DLD1 (cell line): ENCODE data around the gene FZR1.
"Not testable (repeated sequence)": the region's sequence is repeated elsewhere in the genome, so short reads cannot be mapped to it uniquely, and the experiment has no call there.

Experiments
- in situ Hi-C: cut with HindIII; loops from 2 replicates; pipeline ENCODE4 v1.10.0; 2017; ENCODE audit warnings: low sequenced_read_pairs

FZR1 gene

GRCh38 chr19:3528080-3528479, 22.0 kb downstream of the FZR1 start:
- in situ Hi-C loops = no loop called here

GRCh38 chr19:3528539-3529211, 22.6 kb downstream of the FZR1 start:
- in situ Hi-C loops = no loop called here

- in situ Hi-C loops = not testable (repeated sequence)
These were observed 23.2 kb downstream of the FZR1 start for GRCh38 chr19:3529299-3529698.

GRCh38 chr19:3530389-3530788, 24.3 kb downstream of the FZR1 start:
- in situ Hi-C loops = no loop called here

- in situ Hi-C loops = no loop called here
These were observed 25.6 kb downstream of the FZR1 start for GRCh38 chr19:3531716-3532115.

- in situ Hi-C loops = no loop called here
These were observed 26.2 kb downstream of the FZR1 start for GRCh38 chr19:3532154-3532786.

GRCh38 chr19:3533033-3533432, 26.9 kb downstream of the FZR1 start:
- in situ Hi-C loops = no loop called here

GRCh38 chr19:3533563-3534216, 27.6 kb downstream of the FZR1 start:
- in situ Hi-C loops = no loop called here

GRCh38 chr19:3534375-3535234, 28.5 kb downstream of the FZR1 start:
- in situ Hi-C loops = no loop called here

GRCh38 chr19:3535235-3535535, 29.1 kb downstream of the FZR1 start:
- in situ Hi-C loops = no loop called here

GRCh38 chr19:3535563-3535965, 29.5 kb downstream of the FZR1 start:
- in situ Hi-C loops = no loop called here

- in situ Hi-C loops = no loop called here
These were observed 29.9 kb downstream of the FZR1 start for GRCh38 chr19:3535981-3536380.

- in situ Hi-C loops = no loop called here
These were observed 30.5 kb downstream of the FZR1 start for GRCh38 chr19:3536429-3537100.

- in situ Hi-C loops = no loop called here
These were observed 31.0 kb downstream of the FZR1 start for GRCh38 chr19:3537101-3537437.

GRCh38 chr19:3537438-3538240, 31.5 kb downstream of the FZR1 start:
- in situ Hi-C loops = no loop called here

GRCh38 chr19:3538258-3538929, 32.3 kb downstream of the FZR1 start:
- in situ Hi-C loops = no loop called here

GRCh38 chr19:3538965-3539755, 33.0 kb downstream of the FZR1 start, which contains the start of gene TEKTIP1:
TEKTIP1 (plus strand) TSS chr19:3539174; CDS start chr19:3539178, 4 bp downstream.
- in situ Hi-C loops = no loop called here

GRCh38 chr19:3539756-3540118, 33.6 kb downstream of the FZR1 start:
- in situ Hi-C loops = no loop called here
